Measurements from ENCODE around the gene GATA1.

The GATA1 gene

GRCh38 chrX:48781705-48782104, 4.7 kb upstream of the GATA1 start:
- TF ChIP-seq CTCF (IDR thresholded peaks at IDR 0.05; ENCODE audit: borderline replicate concordance, extremely low read depth, low read length, poor library complexity, severe bottlenecking) (no peak), EZH2 (IDR thresholded peaks at IDR 0.05; ENCODE audit: borderline replicate concordance, low read depth, low read length, severe bottlenecking) (no peak)
- H3K27me3 ChIP-seq (ENCODE audit: insufficient read depth, low read length, poor library complexity): no peaks in the 10 kb centered on the region
- ATAC-seq (ENCODE audit: insufficient read depth, low read depth): no peak

GRCh38 chrX:48782216-48782615, 4.2 kb upstream of the GATA1 start:
- no peak for ATAC-seq (ENCODE audit: insufficient read depth, low read depth)
- no peak for TF ChIP-seq CTCF (IDR thresholded peaks at IDR 0.05; ENCODE audit: borderline replicate concordance, extremely low read depth, low read length, poor library complexity, severe bottlenecking)
- no peak for TF ChIP-seq EZH2 (IDR thresholded peaks at IDR 0.05; ENCODE audit: borderline replicate concordance, low read depth, low read length, severe bottlenecking)
- H3K4me2 ChIP-seq (ENCODE audit: insufficient read depth, low read length): no peak overlapping the region

More at GRCh38 chrX:48781705-48782104, 4.7 kb upstream of the GATA1 start:
- no peak for DNase-seq
- H3K27ac ChIP-seq (ENCODE audit: low read length): no peak overlapping the region
- no peaks in the 10 kb centered on the region for H3K4me1 ChIP-seq (ENCODE audit: insufficient read depth, low read length)
- H2AFZ ChIP-seq (ENCODE audit: low read depth, low read length): no peak overlapping the region
- no peak overlapping the region for H3K4me3 ChIP-seq (ENCODE audit: low read depth in 1 of 2, low read length in 2 of 2)
- H3K36me3 ChIP-seq (ENCODE audit: insufficient read depth, low read length): no peaks in the 10 kb centered on the region
- no peak overlapping the region for H3K4me2 ChIP-seq (ENCODE audit: insufficient read depth, low read length)
- H3K79me2 ChIP-seq (ENCODE audit: insufficient read depth, low read length): no peaks in the 10 kb centered on the region
- H3K9me3 ChIP-seq (ENCODE audit: insufficient read depth, low read length, severe bottlenecking): no peaks in the 10 kb centered on the region
- no peak overlapping the region for H3K9ac ChIP-seq (ENCODE audit: low read depth, low read length)
- H4K20me1 ChIP-seq (ENCODE audit: insufficient read depth, low read length): no peaks in the 10 kb centered on the region

GRCh38 chrX:48782795-48783194, 3.6 kb upstream of the GATA1 start:
- no peaks in the 10 kb centered on the region for H3K9me3 ChIP-seq (ENCODE audit: insufficient read depth, low read length, severe bottlenecking)
- TF ChIP-seq EZH2 (IDR thresholded peaks at IDR 0.05; ENCODE audit: borderline replicate concordance, low read depth, low read length, severe bottlenecking): no peak
- no peak for TF ChIP-seq CTCF (IDR thresholded peaks at IDR 0.05; ENCODE audit: borderline replicate concordance, extremely low read depth, low read length, poor library complexity, severe bottlenecking)
- no peaks in the 10 kb centered on the region for H3K4me1 ChIP-seq (ENCODE audit: insufficient read depth, low read length)
- no peak overlapping the region for H3K27ac ChIP-seq (ENCODE audit: low read length)
- no peak overlapping the region for H2AFZ ChIP-seq (ENCODE audit: low read depth, low read length)
- H3K79me2 ChIP-seq (ENCODE audit: insufficient read depth, low read length): no peaks in the 10 kb centered on the region
- H3K36me3 ChIP-seq (ENCODE audit: insufficient read depth, low read length): no peaks in the 10 kb centered on the region
- H3K27me3 ChIP-seq (ENCODE audit: insufficient read depth, low read length, poor library complexity): no peaks in the 10 kb centered on the region
- no peaks in the 10 kb centered on the region for H4K20me1 ChIP-seq (ENCODE audit: insufficient read depth, low read length)
- H3K9ac ChIP-seq (ENCODE audit: low read depth, low read length): no peak overlapping the region
- no peak overlapping the region for H3K4me2 ChIP-seq (ENCODE audit: insufficient read depth, low read length)
- no peak overlapping the region for H3K4me3 ChIP-seq (ENCODE audit: low read depth in 1 of 2, low read length in 2 of 2)
- ATAC-seq (ENCODE audit: insufficient read depth, low read depth): no peak
- DNase-seq: no peak

More at GRCh38 chrX:48782216-48782615, 4.2 kb upstream of the GATA1 start:
- DNase-seq: no peak
- Histone ChIP-seq H3K27me3 (ENCODE audit: insufficient read depth, low read length, poor library complexity) (no peaks in the 10 kb centered on the region), H3K27ac (ENCODE audit: low read length) (no peak overlapping the region), H3K9me3 (ENCODE audit: insufficient read depth, low read length, severe bottlenecking) (no peaks in the 10 kb centered on the region), H4K20me1 (ENCODE audit: insufficient read depth, low read length) (no peaks in the 10 kb centered on the region), H3K4me1 (ENCODE audit: insufficient read depth, low read length) (no peaks in the 10 kb centered on the region), H3K36me3 (ENCODE audit: insufficient read depth, low read length) (no peaks in the 10 kb centered on the region), H3K9ac (ENCODE audit: low read depth, low read length) (no peak overlapping the region), H3K79me2 (ENCODE audit: insufficient read depth, low read length) (no peaks in the 10 kb centered on the region), H3K4me3 (ENCODE audit: low read depth in 1 of 2, low read length in 2 of 2) (no peak overlapping the region), H2AFZ (ENCODE audit: low read depth, low read length) (no peak overlapping the region)

GRCh38 chrX:48784726-48785125, 1.7 kb upstream of the GATA1 start:
- Histone ChIP-seq H3K4me3 (ENCODE audit: low read depth in 1 of 2, low read length in 2 of 2) (no peak overlapping the region), H3K27ac (ENCODE audit: low read length) (no peak overlapping the region), H3K9ac (ENCODE audit: low read depth, low read length) (no peak overlapping the region), H3K4me1 (ENCODE audit: insufficient read depth, low read length) (no peaks in the 10 kb centered on the region), H4K20me1 (ENCODE audit: insufficient read depth, low read length) (no peaks in the 10 kb centered on the region), H3K27me3 (ENCODE audit: insufficient read depth, low read length, poor library complexity) (no peaks in the 10 kb centered on the region), H3K79me2 (ENCODE audit: insufficient read depth, low read length) (no peaks in the 10 kb centered on the region), H3K4me2 (ENCODE audit: insufficient read depth, low read length) (no peak overlapping the region), H3K36me3 (ENCODE audit: insufficient read depth, low read length) (no peaks in the 10 kb centered on the region), H2AFZ (ENCODE audit: low read depth, low read length) (no peak overlapping the region), H3K9me3 (ENCODE audit: insufficient read depth, low read length, severe bottlenecking) (no peaks in the 10 kb centered on the region)
- TF ChIP-seq CTCF (IDR thresholded peaks at IDR 0.05; ENCODE audit: borderline replicate concordance, extremely low read depth, low read length, poor library complexity, severe bottlenecking) (no peak), EZH2 (IDR thresholded peaks at IDR 0.05; ENCODE audit: borderline replicate concordance, low read depth, low read length, severe bottlenecking) (no peak)
- DNase-seq: no peak
- no peak for ATAC-seq (ENCODE audit: insufficient read depth, low read depth)

All from DND-41 (cell line).